GM21576 (cell line): Measurements from ENCODE around the gene PARVB.

Experiments
- ATAC-seq: cut with Tn5 transposase; IDR thresholded peaks from one replicate; pipeline ENCODE4 v1.9.1; 2021; ENCODE audit warnings: mild to moderate bottlenecking, moderate library complexity; ENCODE audit not compliant: unreplicated experiment

The PARVB gene

DNA sequence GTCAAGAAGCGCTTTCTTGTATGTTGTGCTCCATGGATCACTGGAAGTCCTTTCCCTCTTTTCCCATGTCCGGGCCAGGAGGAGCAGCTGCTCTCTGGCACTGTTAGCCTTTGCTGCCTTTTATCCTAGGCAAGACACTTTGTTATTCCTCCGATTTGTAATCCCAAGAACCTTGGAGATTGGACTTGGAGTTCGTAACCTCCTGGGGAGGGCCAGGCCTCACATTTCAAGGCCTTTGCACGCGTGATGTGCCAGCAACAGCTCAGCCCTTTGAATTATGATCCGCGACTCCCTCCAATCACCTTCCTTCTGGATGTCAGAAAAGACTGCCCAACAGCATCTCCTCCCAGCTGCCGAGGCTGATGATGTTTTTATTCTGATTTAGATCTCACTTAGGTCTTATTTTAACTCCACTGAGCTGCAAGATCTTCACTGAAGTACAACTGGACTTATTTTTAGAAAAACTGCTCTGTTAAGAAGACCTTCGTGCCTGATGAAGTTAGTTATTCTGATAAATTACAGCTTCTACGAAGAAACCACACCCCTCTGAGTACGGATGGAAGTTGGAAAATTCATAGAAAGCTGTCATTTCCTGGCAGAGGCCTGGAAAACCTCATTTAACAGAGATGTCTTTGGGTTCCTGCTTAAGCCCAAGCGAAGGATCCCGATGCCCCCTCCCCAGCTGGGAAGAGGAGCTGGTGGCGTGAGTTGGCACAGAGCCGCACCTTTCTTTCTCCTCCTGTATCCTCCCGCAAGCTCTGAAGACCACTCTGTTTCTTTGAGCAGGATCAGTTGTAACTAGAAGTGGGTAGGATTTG, 62.4 kb downstream of the PARVB start:
- no peak for ATAC-seq

DNA sequence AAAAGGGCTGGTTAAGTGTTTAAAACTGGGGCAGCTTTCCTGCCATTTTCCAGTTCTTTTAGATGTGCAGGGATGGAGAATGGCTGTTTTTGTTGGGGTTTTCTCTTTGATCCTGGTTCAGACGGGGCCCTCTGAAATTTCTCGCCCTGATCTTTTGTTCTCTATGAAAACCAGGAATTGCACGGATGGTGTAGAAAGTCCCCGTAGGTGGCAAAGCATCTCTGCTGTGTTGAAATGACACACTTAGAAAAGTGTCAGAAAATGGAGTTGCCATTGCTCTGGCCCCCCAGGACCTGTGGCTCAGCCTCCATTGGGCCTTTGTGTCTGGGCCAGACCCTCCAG, 63.0 kb downstream of the PARVB start:
- no peak for ATAC-seq

DNA sequence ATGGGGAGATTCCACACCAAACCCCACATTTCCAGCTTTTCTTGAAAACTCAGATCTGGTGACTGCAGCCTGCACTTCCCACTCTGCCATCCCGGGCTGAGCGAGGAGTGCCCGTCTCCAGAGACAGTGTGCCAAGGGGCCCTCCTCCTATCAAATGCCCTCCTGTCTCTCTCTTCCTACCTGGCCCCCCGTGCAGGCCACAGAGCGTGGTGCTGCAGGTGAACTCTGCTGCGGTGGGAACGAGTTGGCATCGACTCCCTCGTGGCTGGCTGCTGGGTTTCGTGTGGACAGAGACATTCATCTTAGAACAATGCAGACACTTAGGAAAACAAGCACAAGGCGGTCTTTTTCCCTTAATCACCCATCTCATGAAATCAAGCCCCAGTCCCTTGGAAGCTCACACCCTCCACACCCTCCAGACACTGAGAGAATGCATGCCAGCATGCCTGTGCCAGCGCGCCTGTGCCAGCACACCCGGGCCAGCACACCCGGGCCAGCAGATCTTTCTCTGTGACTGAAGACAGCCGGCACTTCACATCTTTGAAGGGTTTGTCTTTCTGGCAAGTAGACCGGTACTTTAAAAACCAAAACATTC, 65.0 kb downstream of the PARVB start:
- ATAC-seq: no peak

DNA sequence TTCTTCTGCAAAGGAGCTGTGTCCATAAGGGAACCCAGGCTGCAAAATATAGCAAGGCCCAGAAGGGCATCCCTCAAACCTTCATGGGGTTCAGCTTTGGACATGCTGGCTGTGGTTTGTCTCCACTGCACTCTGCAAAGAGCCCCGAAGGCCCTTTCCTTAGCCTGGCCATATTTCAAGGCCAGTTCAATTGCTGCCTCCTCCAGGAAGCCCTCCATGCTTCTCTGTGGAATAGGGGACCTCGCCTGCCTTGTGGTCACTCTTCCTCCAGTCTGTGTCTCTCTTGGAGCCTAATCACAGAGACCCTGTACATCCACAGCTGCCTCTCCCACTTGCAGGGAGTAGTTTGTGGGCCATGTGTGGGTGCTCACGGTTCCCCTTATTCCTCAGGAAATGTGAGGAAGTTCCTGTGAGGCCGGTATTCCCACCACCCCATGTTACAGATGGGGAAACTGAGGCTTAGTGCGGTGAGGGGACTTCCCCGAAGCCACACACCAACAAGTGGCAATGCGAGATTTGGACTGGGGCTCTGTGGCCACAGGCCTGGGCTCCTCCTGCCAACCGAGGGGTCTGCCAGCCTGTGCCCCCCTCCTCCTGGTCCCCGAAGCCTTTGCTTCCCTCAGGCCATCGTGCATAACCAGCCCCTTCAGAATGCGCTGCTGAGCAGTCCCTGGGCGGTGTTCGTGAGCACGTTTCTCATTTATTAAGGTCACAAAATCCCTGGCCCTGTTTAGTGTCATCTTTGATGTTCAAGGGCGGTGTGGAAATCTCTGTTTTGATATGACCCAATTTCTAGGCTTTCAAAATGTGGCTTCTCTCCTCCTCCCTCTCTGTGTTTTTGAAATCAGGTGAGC, 65.8 kb downstream of the PARVB start:
- ATAC-seq: no peak

DNA sequence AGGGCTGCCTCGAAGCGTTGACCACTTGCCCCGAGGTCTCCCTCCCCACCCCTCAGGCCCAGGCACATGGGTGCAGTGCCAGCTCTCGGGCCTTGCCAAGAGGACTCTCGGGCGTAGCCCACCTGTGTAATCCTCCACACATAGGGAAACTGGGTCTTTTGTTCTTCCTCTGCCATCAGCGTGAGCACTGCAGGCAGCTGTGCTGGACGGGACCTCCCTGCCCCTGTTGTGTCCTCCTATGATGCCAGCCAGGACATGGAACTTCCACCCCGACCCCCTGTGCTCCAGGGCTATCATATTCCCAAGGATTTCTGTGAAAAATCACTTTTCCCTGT, 66.4 kb downstream of the PARVB start:
- ATAC-seq: no peak

DNA sequence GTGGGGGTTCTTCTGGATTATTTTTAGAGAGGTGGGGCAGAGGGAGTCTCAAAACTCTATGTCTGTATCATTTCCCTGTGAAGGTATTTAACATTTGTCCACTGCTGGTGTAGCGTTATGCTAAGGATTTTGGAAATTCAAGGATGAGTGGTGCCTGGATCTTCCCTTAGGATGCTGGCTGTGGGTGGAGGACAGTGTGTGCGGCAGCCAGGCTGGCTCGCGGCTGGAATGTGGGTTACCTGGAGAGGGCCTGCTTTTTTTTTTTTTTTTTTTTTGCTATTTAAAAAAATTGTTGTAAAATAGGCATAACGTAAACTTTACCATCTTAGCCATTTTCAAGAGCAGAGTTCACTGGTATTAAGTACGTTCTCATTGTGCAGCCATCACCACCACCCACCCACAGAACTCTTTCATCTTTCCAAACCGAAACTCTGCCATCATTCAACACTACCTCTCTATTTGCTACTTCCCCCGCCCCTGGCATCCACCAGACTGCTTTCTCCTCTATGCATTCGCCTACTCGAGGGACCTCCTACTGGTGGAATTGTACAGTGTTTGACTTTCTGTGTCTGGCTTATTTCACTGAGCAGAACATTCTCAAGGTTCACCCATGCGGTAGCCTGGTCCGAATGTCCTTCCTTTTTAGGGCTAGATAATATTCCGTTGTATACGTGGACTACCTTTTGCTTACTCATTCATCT, 67.1 kb downstream of the PARVB start:
- no peak for ATAC-seq

- ATAC-seq: no peak
Observed at GRCh38 chr22:44091751-44092150, 67.6 kb downstream of the PARVB start.

DNA sequence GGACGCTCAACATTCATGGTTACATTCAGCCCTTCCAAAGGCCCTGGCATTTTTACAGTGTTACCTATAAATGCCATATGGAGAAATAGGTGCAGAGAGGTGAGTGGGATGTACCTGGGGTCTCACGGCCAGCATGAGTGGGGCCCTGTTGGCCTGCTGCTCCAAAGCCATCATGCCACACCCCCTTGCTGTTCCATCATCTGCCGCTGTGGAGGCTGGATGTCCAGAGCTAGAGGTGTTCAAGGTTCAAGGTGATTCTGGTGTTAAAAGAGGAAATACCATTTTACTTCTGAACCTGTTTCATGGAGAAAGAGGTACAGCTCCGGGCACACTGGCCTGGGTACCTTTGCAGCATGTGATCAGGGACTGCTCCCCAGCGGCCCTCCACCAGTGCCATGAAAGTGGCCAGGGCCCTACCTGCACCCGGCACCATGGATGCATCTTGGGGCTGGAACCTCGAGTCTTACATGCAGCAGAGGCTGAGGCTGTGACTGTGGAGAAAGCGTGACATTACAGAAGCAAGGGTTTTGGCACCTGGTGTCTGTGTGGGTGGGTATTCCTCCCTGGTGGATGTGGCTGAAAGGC, 68.6 kb downstream of the PARVB start:
- ATAC-seq: no peak

DNA sequence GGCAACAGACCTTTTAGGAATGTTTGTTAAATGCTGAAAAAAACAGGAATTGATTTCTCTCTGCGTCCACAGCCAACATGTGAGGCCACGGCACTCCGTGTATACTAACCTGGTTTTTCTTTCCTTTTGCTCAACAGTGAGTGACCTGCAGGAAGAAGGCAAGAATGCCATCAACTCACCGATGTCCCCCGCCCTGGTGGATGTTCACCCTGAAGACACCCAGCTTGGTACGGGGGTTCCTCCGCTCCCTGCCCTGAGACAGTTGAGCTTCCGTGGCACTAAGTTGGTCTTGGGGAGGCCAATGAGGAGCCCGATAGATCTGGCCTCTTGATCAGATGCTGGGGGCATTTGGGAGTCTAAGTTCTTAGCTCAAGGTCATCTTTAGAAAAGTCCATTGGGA, 69.7 kb downstream of the PARVB start:
- ATAC-seq: no peak

DNA sequence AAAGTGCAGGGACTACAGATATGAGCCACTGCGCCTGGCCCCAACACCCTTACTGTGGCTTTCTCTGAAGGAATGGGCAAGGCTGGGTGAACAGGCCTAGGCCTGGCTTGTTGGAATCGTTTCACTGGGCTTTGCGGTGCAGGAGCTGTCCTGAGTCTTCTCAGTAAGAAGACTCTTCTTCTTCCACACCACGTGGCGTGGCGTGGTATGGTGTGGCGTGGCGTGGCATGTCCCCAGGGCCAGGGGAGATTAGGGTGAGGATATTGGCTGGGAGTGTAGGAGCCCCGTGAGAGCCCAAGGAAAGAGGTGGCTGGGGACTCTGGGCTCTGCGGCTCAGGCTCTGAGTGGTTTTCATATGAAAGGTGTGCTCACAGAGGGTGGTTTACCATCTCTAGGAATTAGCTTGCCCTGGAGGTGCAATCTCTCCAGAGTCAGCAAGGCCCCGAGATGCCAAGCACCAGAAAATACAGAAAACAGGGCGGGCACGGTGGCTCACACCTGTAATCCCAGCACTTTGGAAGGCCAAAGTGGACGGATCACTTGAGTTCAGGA, 70.7 kb downstream of the PARVB start:
- ATAC-seq: no peak

DNA sequence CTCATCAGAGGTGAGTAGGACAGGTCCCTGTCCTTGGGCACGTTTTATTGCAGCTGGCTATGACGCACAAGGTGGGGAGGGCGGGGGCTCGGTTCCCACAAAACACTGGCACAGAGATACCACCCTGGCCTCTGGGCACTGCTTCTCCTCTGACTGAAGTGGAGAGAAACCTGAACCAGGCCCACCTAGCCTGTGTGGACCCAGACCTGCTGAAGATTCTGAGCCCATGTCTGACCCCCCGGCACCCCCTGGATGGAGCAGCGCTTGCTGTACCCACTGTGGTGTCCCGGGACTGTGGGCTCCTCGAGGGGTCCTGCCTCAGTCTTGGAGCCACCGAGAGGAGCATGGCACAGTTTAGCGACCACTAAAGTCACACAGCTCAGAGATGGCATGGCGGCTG, 72.6 kb downstream of the PARVB start:
- no peak for ATAC-seq

- ATAC-seq: no peak
Observed at GRCh38 chr22:44097263-44098020, 73.3 kb downstream of the PARVB start.

GRCh38 chr22:44098021-44098739, 74.1 kb downstream of the PARVB start:
- ATAC-seq: no peak

DNA sequence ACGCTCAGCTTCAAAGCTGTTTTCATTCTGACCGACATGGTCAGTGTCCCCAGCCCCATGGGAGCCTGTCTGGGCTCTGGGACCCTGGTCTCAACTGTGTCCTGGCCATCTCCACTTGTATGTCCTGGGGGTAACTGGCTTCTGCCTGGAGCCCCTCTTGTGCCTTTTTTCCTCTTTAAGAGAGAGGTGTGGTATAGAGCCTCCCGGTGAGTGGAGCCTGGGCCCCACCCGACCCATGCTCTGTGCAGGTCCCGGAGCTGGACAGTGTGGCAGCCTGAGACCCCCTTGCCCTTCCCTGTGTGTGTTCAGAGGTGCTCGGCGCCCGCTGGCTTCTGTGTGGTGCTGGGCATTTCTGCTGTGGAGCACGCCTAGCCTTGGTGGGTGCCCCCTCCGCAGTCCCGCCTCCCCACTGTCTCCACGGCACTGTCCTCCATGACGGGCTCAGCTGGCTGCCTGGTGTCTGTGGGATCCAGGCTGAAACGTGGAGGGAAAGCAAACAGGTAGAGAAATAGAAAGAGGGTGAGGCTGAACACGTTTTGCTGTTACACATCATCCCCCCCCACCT, 74.9 kb downstream of the PARVB start:
- ATAC-seq: no peak

GRCh38 chr22:44099696-44100095, 75.6 kb downstream of the PARVB start:
- ATAC-seq: no peak

DNA sequence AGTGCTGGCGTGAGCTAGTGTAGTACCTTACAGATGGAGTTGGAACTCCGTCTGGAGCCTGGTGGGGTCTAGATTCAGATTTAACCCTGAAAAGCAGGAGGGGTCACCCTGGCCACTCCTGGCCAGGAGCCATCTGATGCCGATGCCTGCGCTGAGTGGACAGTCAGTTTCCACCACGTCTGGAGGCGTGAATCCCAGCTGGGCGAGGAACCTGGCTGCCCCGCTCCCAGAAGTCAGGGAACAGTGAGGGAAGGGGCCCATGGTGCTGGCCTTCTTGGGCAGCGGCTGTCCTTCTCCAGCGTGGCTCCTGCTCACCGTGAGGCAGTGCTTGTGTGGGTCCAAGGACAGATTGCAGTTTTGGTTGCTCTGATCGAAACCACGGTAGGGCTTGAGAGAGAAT, 76.3 kb downstream of the PARVB start:
- no peak for ATAC-seq

- ATAC-seq: no peak
Observed at GRCh38 chr22:44102121-44102520, 78.0 kb downstream of the PARVB start.

DNA sequence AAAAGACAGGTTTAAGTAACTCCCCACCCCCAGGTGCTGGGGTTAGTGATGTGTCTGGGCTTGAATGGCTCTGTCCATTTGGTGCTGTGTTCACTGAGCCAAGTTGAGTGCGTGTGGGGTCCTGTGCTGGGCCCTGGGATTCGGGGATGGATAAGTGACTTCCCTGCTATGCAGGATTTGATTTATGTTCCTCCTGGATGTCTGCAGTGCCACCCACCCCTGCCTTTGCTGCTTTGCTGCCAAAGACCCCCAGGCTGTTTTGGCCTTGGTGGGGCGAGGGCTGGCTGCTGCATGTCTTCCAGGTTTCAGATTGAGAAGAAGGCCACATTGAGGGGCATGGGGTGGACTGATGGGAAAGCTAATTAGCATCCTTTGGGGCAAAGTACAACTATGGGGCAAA, 78.8 kb downstream of the PARVB start:
- no peak for ATAC-seq
